Progenitor cell of endocrine pancreas (in vitro differentiated cells): ENCODE data around the gene RAP1GDS1. TPM values are rescaled to one million over a fixed set of nuclear protein-coding genes. Genes with fewer than 3 reads are reported as not detected.

Experiments used
- DNase-seq: peaks from one replicate; pipeline ENCODE4 v3.0.0; 2021; ENCODE audit warnings: low spot score; ENCODE audit not compliant: unreplicated experiment
- H3K27ac Mint-ChIP-seq: 2 replicates; pipeline ENCODE4 v1.8.0; 2021; ENCODE audit warnings: mild to moderate bottlenecking, moderate library complexity, mixed read lengths
- H3K27me3 Mint-ChIP-seq: 2 replicates; pipeline ENCODE4 v1.8.0; 2021; ENCODE audit warnings: mixed read lengths
- H3K36me3 Mint-ChIP-seq: 2 replicates; pipeline ENCODE4 v1.8.0; 2022; ENCODE audit warnings: mixed read lengths; ENCODE audit not compliant: insufficient read depth
- H3K4me1 Mint-ChIP-seq: 2 replicates; pipeline ENCODE4 v1.8.0; 2021; ENCODE audit warnings: low read depth, mixed read lengths
- H3K4me3 Mint-ChIP-seq: 2 replicates; pipeline ENCODE4 v1.8.0; 2021; ENCODE audit warnings: low read depth, mild to moderate bottlenecking, moderate library complexity, mixed read lengths
- H3K9me3 Mint-ChIP-seq: 2 replicates; pipeline ENCODE4 v1.8.0; 2021; ENCODE audit warnings: low read depth, mixed read lengths
- CTCF ChIP-seq: fragments of 200-600 bp; sonication (generic); IDR thresholded peaks from one replicate; pipeline ENCODE4 v1.5.0; 2021; ENCODE audit warnings: antibody characterized with exemption, mild to moderate bottlenecking; ENCODE audit not compliant: unreplicated experiment
- total RNA-seq: library from RNA; stranded (reverse); gene quantifications from 2 replicates; pipeline ENCODE4 v1.2.1, GENCODE V29; 2021

RAP1GDS1 gene
- total RNA-seq, 1 donor from 2014 or later = 24.4 TPM

GRCh38 chr4:98249831-98250230 lies 11.4 kb upstream of the RAP1GDS1 start:
- H3K9me3 Mint-ChIP-seq = peaks cover 7% of the 10 kb centered on the region
- H3K36me3 Mint-ChIP-seq = no peaks in the 10 kb centered on the region
- DNase-seq = no peak
- TF ChIP-seq CTCF = no peak
- H3K27ac Mint-ChIP-seq = no peak overlapping the region
- peaks cover 3% of the 10 kb centered on the region for H3K4me1 Mint-ChIP-seq
- H3K4me3 Mint-ChIP-seq = no peak overlapping the region
- no peaks in the 10 kb centered on the region for H3K27me3 Mint-ChIP-seq

GRCh38 chr4:98253499-98253898 lies 7.7 kb upstream of the RAP1GDS1 start:
- Mint-ChIP-seq H3K4me1 (peaks cover 4% of the 10 kb centered on the region), H3K9me3 (peaks cover 7% of the 10 kb centered on the region), H3K27ac (no peak overlapping the region), H3K27me3 (no peaks in the 10 kb centered on the region), H3K36me3 (no peaks in the 10 kb centered on the region), H3K4me3 (no peak overlapping the region)
- TF ChIP-seq CTCF = no peak
- no peak for DNase-seq

GRCh38 chr4:98260047-98260578 lies 1.1 kb upstream of the RAP1GDS1 start:
- no peaks in the 10 kb centered on the region for H3K36me3 Mint-ChIP-seq
- H3K27me3 Mint-ChIP-seq = no peaks in the 10 kb centered on the region
- peaks cover 22% of the 10 kb centered on the region for H3K4me1 Mint-ChIP-seq
- TF ChIP-seq CTCF = peak; percentile 7
- peak overlapping the region; percentile 93 for H3K4me3 Mint-ChIP-seq
- no peaks in the 10 kb centered on the region for H3K9me3 Mint-ChIP-seq
- H3K27ac Mint-ChIP-seq = peak overlapping the region; percentile 98
- DNase-seq = peak; percentile 56

GRCh38 chr4:98261405-98262291 lies 464 bp downstream of the RAP1GDS1 start:
- Mint-ChIP-seq H3K36me3 (no peaks in the 10 kb centered on the region), H3K27me3 (no peaks in the 10 kb centered on the region), H3K4me3 (peak overlapping the region; percentile 96), H3K27ac (peak overlapping the region; percentile 97), H3K9me3 (no peaks in the 10 kb centered on the region), H3K4me1 (peaks cover 22% of the 10 kb centered on the region)
- no peak for TF ChIP-seq CTCF
- DNase-seq = no peak

GRCh38 chr4:98262431-98262830 lies 1.2 kb downstream of the RAP1GDS1 start:
- Mint-ChIP-seq H3K4me3 (peak overlapping the region; percentile 96), H3K27me3 (no peaks in the 10 kb centered on the region), H3K4me1 (peaks cover 22% of the 10 kb centered on the region), H3K27ac (peak overlapping the region; percentile 97), H3K36me3 (peaks cover 1% of the 10 kb centered on the region), H3K9me3 (peaks cover 5% of the 10 kb centered on the region)
- no peak for TF ChIP-seq CTCF
- no peak for DNase-seq
